Endothelial cell of umbilical vein (primary cell): ENCODE results near the gene CCDC194.

ENCODE experiments used
- EZH2 ChIP-seq: IDR thresholded peaks from 2 replicates; pipeline ENCODE4 v1.6.1; 2012; ENCODE audit warnings: borderline replicate concordance, low read depth, mild to moderate bottlenecking, moderate library complexity, low read length, inconsistent platforms; ENCODE audit not compliant: severe bottlenecking
- FOS ChIP-seq: IDR thresholded peaks from 2 replicates; pipeline ENCODE4 v1.6.1; 2011; ENCODE audit warnings: mild to moderate bottlenecking, low read length, moderate library complexity, borderline replicate concordance; ENCODE audit not compliant: insufficient read depth
- MYC ChIP-seq: IDR thresholded peaks from one replicate; pipeline ENCODE4 v1.6.1; 2011; ENCODE audit warnings: mild to moderate bottlenecking, low read depth, low read length
- POLR2A ChIP-seq: IDR thresholded peaks from 2 replicates; pipeline ENCODE4 v1.6.1; 2012; ENCODE audit warnings: low read depth, mild to moderate bottlenecking, control low read depth, low read length
- POLR2AphosphoS5 ChIP-seq: IDR thresholded peaks from 2 replicates; pipeline ENCODE4 v1.6.1; 2012; ENCODE audit warnings: low read depth, mild to moderate bottlenecking, control low read depth, low read length, moderate library complexity; ENCODE audit not compliant: insufficient read depth
- TF ChIP-seq, protein P1 (sequence below), 2 donors: IDR thresholded peaks; 1 replicate in 1 of 2; 2 replicates in 1 of 2; pipeline ENCODE4 v1.5.1; 2011; ENCODE audit warnings: low read length in 2 of 2, mild to moderate bottlenecking in 2 of 2, moderate library complexity in 2 of 2, control low read depth in 1 of 2, inconsistent platforms in 1 of 2, low read depth in 1 of 2; ENCODE audit not compliant: insufficient read depth in 1 of 2; ENCODE audit errors: extremely low read depth in 1 of 2

DNA sequence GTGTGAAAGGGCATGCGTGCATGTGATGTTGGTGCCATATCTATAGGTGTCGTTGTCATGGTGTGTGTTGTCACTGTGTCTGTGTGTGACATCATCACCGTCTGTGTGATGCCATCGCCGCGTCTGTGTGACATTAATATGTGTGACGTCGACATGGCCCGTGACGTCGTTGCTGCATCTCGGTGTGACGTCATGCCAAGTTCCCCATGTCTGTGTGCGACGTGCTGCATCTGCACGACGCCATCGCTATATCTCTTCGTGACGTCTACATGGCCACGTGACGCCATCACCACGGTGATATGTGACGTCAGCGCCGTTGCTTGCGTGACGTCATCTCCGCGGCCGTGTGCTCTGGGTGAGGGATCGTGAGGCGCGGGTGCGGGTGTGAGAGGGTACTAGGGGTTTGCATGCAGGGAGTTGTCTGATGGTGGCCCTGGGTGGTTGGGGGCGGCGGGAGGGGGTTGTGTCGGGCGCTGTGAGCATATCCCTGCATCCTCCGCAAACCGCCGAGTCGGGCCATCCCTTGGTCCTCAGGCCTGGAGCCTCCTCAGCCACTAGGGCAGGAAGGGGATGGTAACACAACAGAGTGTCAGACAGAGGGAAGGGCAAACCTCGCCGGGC is 42.1 kb downstream of the CCDC194 start:
- TF ChIP-seq EZH2, result no peak
- TF ChIP-seq, protein P1, sequence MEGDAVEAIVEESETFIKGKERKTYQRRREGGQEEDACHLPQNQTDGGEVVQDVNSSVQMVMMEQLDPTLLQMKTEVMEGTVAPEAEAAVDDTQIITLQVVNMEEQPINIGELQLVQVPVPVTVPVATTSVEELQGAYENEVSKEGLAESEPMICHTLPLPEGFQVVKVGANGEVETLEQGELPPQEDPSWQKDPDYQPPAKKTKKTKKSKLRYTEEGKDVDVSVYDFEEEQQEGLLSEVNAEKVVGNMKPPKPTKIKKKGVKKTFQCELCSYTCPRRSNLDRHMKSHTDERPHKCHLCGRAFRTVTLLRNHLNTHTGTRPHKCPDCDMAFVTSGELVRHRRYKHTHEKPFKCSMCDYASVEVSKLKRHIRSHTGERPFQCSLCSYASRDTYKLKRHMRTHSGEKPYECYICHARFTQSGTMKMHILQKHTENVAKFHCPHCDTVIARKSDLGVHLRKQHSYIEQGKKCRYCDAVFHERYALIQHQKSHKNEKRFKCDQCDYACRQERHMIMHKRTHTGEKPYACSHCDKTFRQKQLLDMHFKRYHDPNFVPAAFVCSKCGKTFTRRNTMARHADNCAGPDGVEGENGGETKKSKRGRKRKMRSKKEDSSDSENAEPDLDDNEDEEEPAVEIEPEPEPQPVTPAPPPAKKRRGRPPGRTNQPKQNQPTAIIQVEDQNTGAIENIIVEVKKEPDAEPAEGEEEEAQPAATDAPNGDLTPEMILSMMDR (IDR thresholded peaks at IDR 0.05; ENCODE audit: extremely low read depth in 1 of 2, insufficient read depth in 1 of 2, low read depth in 1 of 2, low read length in 2 of 2), result no peak
- TF ChIP-seq FOS, result no peak
- no peak for TF ChIP-seq POLR2AphosphoS5
- no peak for TF ChIP-seq POLR2A
- TF ChIP-seq MYC, result no peak
